Measurements from ENCODE around the gene PPIF. TPM values are rescaled to one million over a fixed set of nuclear protein-coding genes. Genes with fewer than 3 reads are reported as not detected.

The PPIF gene
- total and polyA plus RNA-seq, 2 experiments from 2014 or later, result 24.6 to 45.5 TPM

DNA sequence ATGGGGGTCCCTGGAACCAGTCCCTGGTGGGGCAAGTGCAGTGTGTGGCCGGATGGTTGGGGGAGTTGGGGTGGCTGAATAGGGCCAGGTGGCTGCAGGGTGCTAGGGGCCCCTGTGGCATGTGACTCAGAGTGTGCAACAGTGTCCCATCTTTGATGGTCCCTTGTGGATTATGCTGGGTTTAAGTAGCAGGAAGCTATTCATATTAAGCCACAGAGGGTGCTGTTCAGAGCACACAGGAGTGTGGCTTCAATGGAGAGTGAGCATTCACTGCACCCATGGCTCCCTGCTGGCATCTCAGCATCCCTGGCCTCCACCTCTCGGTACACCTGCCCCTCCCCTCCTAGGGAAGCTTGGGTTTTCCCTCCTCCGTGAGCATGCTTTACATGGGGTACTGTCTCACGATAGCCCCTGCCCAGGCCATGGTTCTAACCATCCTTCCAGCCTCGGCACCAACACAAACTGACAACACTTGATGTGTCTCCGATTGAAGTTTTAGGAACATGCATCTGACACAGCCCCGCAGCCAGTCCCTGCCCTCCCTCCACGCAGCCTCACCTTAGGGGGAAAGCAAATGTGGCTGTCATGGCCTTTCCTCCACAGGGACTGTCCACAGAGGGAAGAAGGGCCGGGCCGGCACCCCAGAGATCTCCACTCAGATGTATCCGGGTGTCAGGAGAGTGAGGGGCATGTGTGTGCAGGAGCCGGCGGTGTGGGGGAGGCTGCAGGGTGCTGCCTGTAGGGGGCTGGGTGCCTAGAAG is 30.4 kb upstream of the PPIF start:
- DNase-seq, result peak; percentile 42
- in situ Hi-C loops (cut with MboI), result no loop called here
- Histone ChIP-seq H3K27ac (peak overlapping the region; percentile 79), H3K9me3 (ENCODE audit: low read depth) (no peaks in the 10 kb centered on the region), H3F3A (ENCODE audit: insufficient read depth) (peaks cover 75% of the 10 kb centered on the region), H3K4me3 (0 out of 2 replicates have a peak overlapping the region, but pooled peaks have one; percentile 21), H3K79me2 (ENCODE audit: insufficient read depth) (no peaks in the 10 kb centered on the region), H2AFZ (no peak overlapping the region), H3K27me3 (replicated peaks; ENCODE audit: insufficient read depth) (no peaks in the 10 kb centered on the region), H3K4me1 (ENCODE audit: insufficient read depth) (peaks cover 46% of the 10 kb centered on the region), H3K36me3 (ENCODE audit: low read depth) (peaks cover 23% of the 10 kb centered on the region; the same call in 1 of the 2 replicates), H4K20me1 (ENCODE audit: insufficient read depth) (no peaks in the 10 kb centered on the region), H3K9ac (peak overlapping the region; percentile 58), H3K4me2 (ENCODE audit: unreplicated experiment) (peak overlapping the region; percentile 68), H3K9me2 (ENCODE audit: insufficient read depth) (no peaks in the 10 kb centered on the region)
- 41 to 44% methylated on average over 13 of the region's 13 CpGs for WGBS, 2 experiments (ENCODE audit: low coverage in 1 of 2, low lambda C conversion rate in 2 of 2, missing lambda C conversion rate in 2 of 2)
- TF ChIP-seq EZH2phosphoT487 (IDR thresholded peaks at IDR 0.05; ENCODE audit: insufficient read depth, low read depth), result no peak
- no peak for TF ChIP-seq EZH2 (IDR thresholded peaks at IDR 0.05; ENCODE audit: insufficient read depth, poor library complexity, severe bottlenecking)

GRCh38 chr10:79318369-79318768 is 28.9 kb upstream of the PPIF start:
- no peaks in the 10 kb centered on the region for H3K9me2 ChIP-seq (ENCODE audit: insufficient read depth)
- no peak overlapping the region for H2AFZ ChIP-seq
- H3K4me2 ChIP-seq (ENCODE audit: unreplicated experiment), result peak overlapping the region; percentile 27
- no peaks in the 10 kb centered on the region for H3K9me3 ChIP-seq (ENCODE audit: low read depth)
- H3K27ac ChIP-seq, result peak overlapping the region; percentile 79
- no peak overlapping the region for H3K4me3 ChIP-seq
- DNase-seq, result no peak
- H3K9ac ChIP-seq, result peak overlapping the region; percentile 58
- H3K27me3 ChIP-seq (replicated peaks; ENCODE audit: insufficient read depth), result no peaks in the 10 kb centered on the region
- in situ Hi-C loops (cut with MboI), result no loop called here
- H3K4me1 ChIP-seq (ENCODE audit: insufficient read depth), result peaks cover 61% of the 10 kb centered on the region
- H3F3A ChIP-seq (ENCODE audit: insufficient read depth), result peaks cover 88% of the 10 kb centered on the region
- peaks cover 17% of the 10 kb centered on the region; the same call in 1 of the 2 replicates for H3K36me3 ChIP-seq (ENCODE audit: low read depth)
- TF ChIP-seq EZH2phosphoT487 (IDR thresholded peaks at IDR 0.05; ENCODE audit: insufficient read depth, low read depth), result no peak
- no peak for TF ChIP-seq EZH2 (IDR thresholded peaks at IDR 0.05; ENCODE audit: insufficient read depth, poor library complexity, severe bottlenecking)
- no peaks in the 10 kb centered on the region for H3K79me2 ChIP-seq (ENCODE audit: insufficient read depth)
- H4K20me1 ChIP-seq (ENCODE audit: insufficient read depth), result no peaks in the 10 kb centered on the region
- 88 to 92% methylated on average over 4 to 5 of the region's 5 CpGs for WGBS, 2 experiments (ENCODE audit: low coverage in 1 of 2, low lambda C conversion rate in 2 of 2, missing lambda C conversion rate in 2 of 2)

DNA sequence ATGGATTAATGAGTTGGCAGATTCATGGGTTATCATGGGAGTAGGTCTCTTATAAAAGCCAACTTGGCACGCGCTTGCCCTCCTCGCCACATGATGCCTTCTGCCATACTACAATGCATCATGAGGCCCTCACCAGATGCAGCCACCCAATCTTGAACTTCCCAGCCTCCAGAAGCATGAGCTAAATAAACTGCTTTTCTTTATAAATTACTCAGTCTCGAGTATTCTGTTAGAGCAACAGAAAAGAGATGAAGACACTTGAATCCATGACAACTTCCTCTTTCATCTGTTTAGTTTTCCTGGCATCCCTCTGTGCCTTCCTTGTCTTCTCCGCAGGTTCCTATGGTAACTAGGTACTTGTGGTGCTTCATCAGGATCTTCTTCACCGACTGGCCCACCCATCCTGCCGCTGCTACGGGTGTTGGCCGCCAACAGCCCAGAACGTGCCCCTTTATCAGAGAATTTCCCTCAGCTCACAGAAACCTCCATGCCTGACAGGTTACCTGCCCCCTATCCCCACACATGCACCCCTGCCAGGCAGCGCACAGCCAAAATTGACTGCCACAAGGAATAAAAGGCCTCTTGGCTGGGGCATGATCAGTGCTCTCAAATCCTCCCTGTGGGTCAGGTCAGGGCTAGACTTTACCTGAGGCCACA is 28.0 kb upstream of the PPIF start:
- Histone ChIP-seq H4K20me1 (ENCODE audit: insufficient read depth) (no peaks in the 10 kb centered on the region), H3K27ac (peak overlapping the region; percentile 93), H3K9me3 (ENCODE audit: low read depth) (no peaks in the 10 kb centered on the region), H2AFZ (no peak overlapping the region), H3K36me3 (ENCODE audit: low read depth) (peaks cover 12% of the 10 kb centered on the region; the same call in 1 of the 2 replicates), H3K27me3 (replicated peaks; ENCODE audit: insufficient read depth) (no peaks in the 10 kb centered on the region), H3K79me2 (ENCODE audit: insufficient read depth) (no peaks in the 10 kb centered on the region), H3K4me2 (ENCODE audit: unreplicated experiment) (no peak overlapping the region), H3K4me3 (no peak overlapping the region), H3F3A (ENCODE audit: insufficient read depth) (peaks cover 93% of the 10 kb centered on the region), H3K9ac (no peak overlapping the region), H3K4me1 (ENCODE audit: insufficient read depth) (peaks cover 66% of the 10 kb centered on the region), H3K9me2 (ENCODE audit: insufficient read depth) (no peaks in the 10 kb centered on the region)
- no peak for TF ChIP-seq EZH2phosphoT487 (IDR thresholded peaks at IDR 0.05; ENCODE audit: insufficient read depth, low read depth)
- no peak for TF ChIP-seq EZH2 (IDR thresholded peaks at IDR 0.05; ENCODE audit: insufficient read depth, poor library complexity, severe bottlenecking)
- in situ Hi-C loops (cut with MboI), result no loop called here
- 86 to 90% methylated on average over 11 of the region's 11 CpGs for WGBS, 2 experiments (ENCODE audit: low coverage in 1 of 2, low lambda C conversion rate in 2 of 2, missing lambda C conversion rate in 2 of 2)
- DNase-seq, result no peak

GRCh38 chr10:79320316-79320715 is 27.0 kb upstream of the PPIF start:
- in situ Hi-C loops (cut with MboI), result no loop called here
- Histone ChIP-seq H3F3A (ENCODE audit: insufficient read depth) (peaks cover 82% of the 10 kb centered on the region), H3K4me1 (ENCODE audit: insufficient read depth) (peaks cover 66% of the 10 kb centered on the region), H3K4me3 (no peak overlapping the region), H3K79me2 (ENCODE audit: insufficient read depth) (no peaks in the 10 kb centered on the region), H3K9me3 (ENCODE audit: low read depth) (no peaks in the 10 kb centered on the region), H3K9ac (peak overlapping the region; percentile 60), H2AFZ (no peak overlapping the region), H3K4me2 (ENCODE audit: unreplicated experiment) (peak overlapping the region; percentile 40), H4K20me1 (ENCODE audit: insufficient read depth) (no peaks in the 10 kb centered on the region), H3K36me3 (ENCODE audit: low read depth) (peaks cover 9% of the 10 kb centered on the region; the same call in 1 of the 2 replicates), H3K27ac (peak overlapping the region; percentile 93), H3K27me3 (replicated peaks; ENCODE audit: insufficient read depth) (no peaks in the 10 kb centered on the region), H3K9me2 (ENCODE audit: insufficient read depth) (no peaks in the 10 kb centered on the region)
- WGBS, 2 experiments (ENCODE audit: low coverage in 1 of 2, low lambda C conversion rate in 2 of 2, missing lambda C conversion rate in 2 of 2), result 98 to 100% methylated on average over 2 of the region's 2 CpGs
- TF ChIP-seq EZH2phosphoT487 (IDR thresholded peaks at IDR 0.05; ENCODE audit: insufficient read depth, low read depth) (no peak), EZH2 (IDR thresholded peaks at IDR 0.05; ENCODE audit: insufficient read depth, poor library complexity, severe bottlenecking) (no peak)
- no peak for DNase-seq

Measured in GM23248 (cell line).